Mesothelial cell of epicardium (in vitro differentiated cells): Measurements from ENCODE around the gene GNAT1. TPM values are rescaled to one million over a fixed set of nuclear protein-coding genes. Genes with fewer than 3 reads are reported as not detected.

Experiments used
- DNase-seq, 2 experiments: peaks; one replicate each; pipeline ENCODE4 v3.0.0; 2021; ENCODE audit warnings: low spot score in 2 of 2; ENCODE audit not compliant: unreplicated experiment in 2 of 2
- H3K27ac Mint-ChIP-seq: 2 replicates; pipeline ENCODE4 v1.8.0; 2021; ENCODE audit warnings: mixed read lengths
- H3K27me3 Mint-ChIP-seq: 2 replicates; pipeline ENCODE4 v1.8.0; 2021; ENCODE audit warnings: low read depth, mixed read lengths
- H3K36me3 Mint-ChIP-seq: 2 replicates; pipeline ENCODE4 v1.8.0; 2021; ENCODE audit warnings: mixed read lengths
- H3K4me1 Mint-ChIP-seq: 2 replicates; pipeline ENCODE4 v1.8.0; 2021; ENCODE audit warnings: mixed read lengths
- H3K4me3 Mint-ChIP-seq: 2 replicates; pipeline ENCODE4 v1.8.0; 2021; ENCODE audit warnings: mild to moderate bottlenecking, moderate library complexity, mixed read lengths
- H3K9me3 Mint-ChIP-seq: 2 replicates; pipeline ENCODE4 v1.8.0; 2021; ENCODE audit warnings: mixed read lengths
- CTCF ChIP-seq: fragments of 200-600 bp; sonication (generic); IDR thresholded peaks from one replicate; pipeline ENCODE4 v1.5.0; 2021; ENCODE audit warnings: antibody characterized with exemption; ENCODE audit not compliant: unreplicated experiment
- total RNA-seq: library from RNA; stranded (reverse); gene quantifications from 3 replicates; pipeline ENCODE4 v1.2.1, GENCODE V29; 2021

GNAT1 gene
- total RNA-seq, 1 donor from 2014 or later, result 0.98 TPM

DNA sequence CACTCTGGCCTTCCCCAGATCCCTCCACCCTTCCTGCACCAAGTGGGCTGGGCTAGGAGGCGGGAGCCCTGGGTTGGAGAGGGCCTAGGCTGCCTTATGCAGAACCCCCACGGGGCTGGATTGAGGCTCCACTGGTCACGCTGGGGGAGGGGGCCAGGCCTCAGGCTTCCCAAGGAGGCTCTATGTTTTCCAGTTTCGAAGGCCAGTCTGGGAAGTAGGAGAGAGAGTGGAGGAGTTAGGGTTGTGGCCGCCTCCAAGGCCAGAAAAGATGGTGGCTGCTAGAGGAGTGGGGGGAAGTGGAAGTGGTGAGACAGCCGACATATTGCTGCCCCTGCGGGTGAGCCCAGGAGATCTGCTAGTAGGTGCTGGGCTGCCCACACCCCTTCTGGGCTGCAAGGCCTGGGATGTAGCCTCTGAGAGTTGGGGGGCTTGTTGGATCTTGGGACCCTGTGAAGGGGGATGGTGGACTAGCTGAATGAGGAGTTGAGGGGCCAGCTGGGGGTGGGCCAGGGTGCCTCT is 45.8 kb downstream of the GNAT1 start:
- no peak for TF ChIP-seq CTCF
- H3K36me3 Mint-ChIP-seq, result no peaks in the 10 kb centered on the region
- peak overlapping the region; percentile 98 for H3K4me3 Mint-ChIP-seq
- no peaks in the 10 kb centered on the region for H3K9me3 Mint-ChIP-seq
- no peaks in the 10 kb centered on the region for H3K27me3 Mint-ChIP-seq
- DNase-seq, result no peak
- H3K4me1 Mint-ChIP-seq, result peaks cover 51% of the 10 kb centered on the region
- peak overlapping the region; percentile 94 for H3K27ac Mint-ChIP-seq

GRCh38 chr3:50237754-50238548 is 46.5 kb downstream of the GNAT1 start:
- H3K4me3 Mint-ChIP-seq, result peak overlapping the region; percentile 98
- H3K9me3 Mint-ChIP-seq, result no peaks in the 10 kb centered on the region
- no peak for TF ChIP-seq CTCF
- H3K36me3 Mint-ChIP-seq, result no peaks in the 10 kb centered on the region
- peak; percentile 59 to 77 for DNase-seq
- no peaks in the 10 kb centered on the region for H3K27me3 Mint-ChIP-seq
- peaks cover 52% of the 10 kb centered on the region for H3K4me1 Mint-ChIP-seq
- H3K27ac Mint-ChIP-seq, result peak overlapping the region; percentile 94

- no peaks in the 10 kb centered on the region for H3K27me3 Mint-ChIP-seq
- TF ChIP-seq CTCF, result no peak
- peak overlapping the region; percentile 94 for H3K27ac Mint-ChIP-seq
- peak overlapping the region; percentile 98 for H3K4me3 Mint-ChIP-seq
- peaks cover 46% of the 10 kb centered on the region for H3K4me1 Mint-ChIP-seq
- H3K9me3 Mint-ChIP-seq, result no peaks in the 10 kb centered on the region
- H3K36me3 Mint-ChIP-seq, result no peaks in the 10 kb centered on the region
- DNase-seq, result no peak
Observed at GRCh38 chr3:50238549-50239026, 47.2 kb downstream of the GNAT1 start.

DNA sequence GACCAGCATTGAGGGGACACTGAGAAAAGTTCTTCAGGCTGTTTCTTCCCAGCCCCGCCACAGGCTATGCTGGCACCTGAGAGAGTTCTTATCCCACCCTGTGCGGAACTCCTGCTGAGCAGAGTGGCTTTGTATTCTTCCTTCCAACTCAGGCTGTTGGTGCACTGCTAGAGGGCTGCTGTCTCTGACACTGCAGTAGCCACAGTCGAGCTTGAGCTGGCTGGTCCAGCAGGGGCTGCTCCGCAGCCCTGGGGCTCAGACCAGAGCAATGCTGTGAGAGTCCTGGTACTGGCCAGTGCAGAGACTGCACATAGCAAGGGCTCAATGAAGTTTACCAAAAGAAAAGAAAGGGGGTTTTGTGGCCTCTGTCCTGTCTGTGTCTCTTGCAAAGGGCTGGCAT is 48.2 kb downstream of the GNAT1 start:
- H3K4me1 Mint-ChIP-seq, result peaks cover 45% of the 10 kb centered on the region
- DNase-seq, result no peak
- no peaks in the 10 kb centered on the region for H3K27me3 Mint-ChIP-seq

GRCh38 chr3:50241163-50241562 is 49.8 kb downstream of the GNAT1 start:
- no peak overlapping the region for H3K4me3 Mint-ChIP-seq
- H3K4me1 Mint-ChIP-seq, result peaks cover 52% of the 10 kb centered on the region

More for the DNA sequence above, 48.2 kb downstream of the GNAT1 start:
- no peak for TF ChIP-seq CTCF
- Mint-ChIP-seq H3K27ac (peak overlapping the region; percentile 64), H3K9me3 (no peaks in the 10 kb centered on the region), H3K4me3 (peak overlapping the region; percentile 98), H3K36me3 (no peaks in the 10 kb centered on the region)

More at GRCh38 chr3:50241163-50241562, 49.8 kb downstream of the GNAT1 start:
- no peaks in the 10 kb centered on the region for H3K36me3 Mint-ChIP-seq
- H3K9me3 Mint-ChIP-seq, result no peaks in the 10 kb centered on the region
- no peak for TF ChIP-seq CTCF
- H3K27me3 Mint-ChIP-seq, result no peaks in the 10 kb centered on the region
- DNase-seq, result no peak
- H3K27ac Mint-ChIP-seq, result peak overlapping the region; percentile 83
